K562 (cell line): ENCODE measurements around the gene CLSTN2.

ENCODE experiments used
- CBFA2T3 ChIP-seq: fragments of 450-650 bp; IDR thresholded peaks from 2 replicates; pipeline ENCODE4 v1.6.1; 2017
- REST ChIP-seq, 2 experiments: fragments of 450-650 bp; formaldehyde crosslinking in 1 of 2; IDR thresholded peaks; 2 replicates each; pipeline versions ENCODE4 v1.4.0 to v1.6.1; 2014 to 2020; ENCODE audit warnings: mild to moderate bottlenecking in 2 of 2, borderline replicate concordance in 1 of 2, low read depth in 1 of 2
- SMC3 ChIP-seq: conservative IDR thresholded peaks from 2 replicates; pipeline ENCODE4 v1.6.1; 2011; ENCODE audit warnings: low read depth, low read length, improper control_type of control experiment; ENCODE audit not compliant: insufficient read depth
- ZNF316 ChIP-seq: fragments of 450-650 bp; IDR thresholded peaks from 2 replicates; pipeline ENCODE4 v1.6.1; 2016

- no peak for TF ChIP-seq ZNF316
- no peak for TF ChIP-seq SMC3
- no peak for TF ChIP-seq CBFA2T3
- TF ChIP-seq REST (IDR thresholded peaks at IDR 0.05; ENCODE audit: borderline replicate concordance): no peak
- TF ChIP-seq REST (CRISPR knock-in tag; IDR thresholded peaks at IDR 0.05; ENCODE audit: low read depth): no peak
These were observed 315.2 kb downstream of the CLSTN2 start for GRCh38 chr3:140250010-140250855.
